HG02870 (cell line): Measurements from ENCODE around the gene PLXNA4.

Experiments
- ATAC-seq: cut with Tn5 transposase; IDR thresholded peaks from one replicate; pipeline ENCODE4 v1.9.1; 2021; ENCODE audit warnings: mild to moderate bottlenecking, moderate library complexity; ENCODE audit not compliant: unreplicated experiment

PLXNA4 gene

DNA sequence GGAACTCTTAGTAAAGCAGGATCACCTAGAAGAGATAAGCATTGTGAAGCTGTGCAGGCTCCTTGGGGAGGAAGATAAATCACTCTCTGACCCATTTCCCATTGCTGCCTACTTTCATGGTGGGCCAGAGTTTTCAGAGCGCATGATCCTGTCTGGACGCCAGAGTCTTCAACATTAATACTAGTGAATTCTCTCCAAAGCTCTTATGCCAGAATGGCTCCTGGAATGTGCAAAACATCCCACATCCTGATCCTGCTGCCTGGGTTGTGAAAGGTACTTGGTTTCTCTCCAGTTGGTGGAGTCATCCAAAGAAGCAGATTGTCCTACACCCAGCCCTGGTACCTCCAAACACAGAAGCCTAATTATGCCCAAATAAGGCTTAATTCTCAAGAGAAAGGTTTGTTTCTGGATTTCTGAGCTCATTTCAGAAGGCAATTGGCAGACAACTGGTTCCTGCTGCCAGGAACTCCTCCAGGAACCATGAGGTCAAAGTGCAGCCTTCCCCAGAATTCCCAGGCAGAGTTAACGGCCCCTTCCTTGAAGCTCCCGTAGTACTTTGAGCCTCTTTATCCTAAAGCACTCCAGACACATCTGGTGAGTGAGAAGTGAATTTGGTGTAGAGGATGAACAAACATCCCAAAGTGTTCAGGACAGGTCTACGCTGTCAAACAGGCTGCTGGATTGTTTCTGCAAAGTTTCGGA, 495.2 kb downstream of the PLXNA4 start:
- ATAC-seq = no peak

DNA sequence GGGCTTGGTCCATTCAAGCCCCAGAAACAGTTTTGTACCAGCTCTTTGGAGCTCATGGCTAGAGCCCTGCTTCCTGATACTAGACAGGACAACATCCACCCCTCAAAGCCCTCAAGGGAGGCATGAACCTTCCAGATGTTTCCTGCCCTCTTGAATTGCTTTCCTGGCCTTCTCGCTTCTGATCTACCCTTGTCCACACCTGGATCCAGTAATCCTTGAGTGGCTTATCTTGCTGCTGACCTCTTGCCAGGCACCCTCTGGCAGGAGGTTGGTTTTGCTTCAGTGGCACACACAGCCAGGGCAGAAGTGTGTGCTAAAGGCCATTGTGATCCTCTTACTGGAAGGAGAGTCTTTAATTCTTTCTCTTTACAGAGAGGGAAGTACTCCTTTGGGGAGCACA, 495.8 kb downstream of the PLXNA4 start:
- ATAC-seq = no peak

GRCh38 chr7:132078891-132079735, 497.2 kb downstream of the PLXNA4 start:
- no peak for ATAC-seq

DNA sequence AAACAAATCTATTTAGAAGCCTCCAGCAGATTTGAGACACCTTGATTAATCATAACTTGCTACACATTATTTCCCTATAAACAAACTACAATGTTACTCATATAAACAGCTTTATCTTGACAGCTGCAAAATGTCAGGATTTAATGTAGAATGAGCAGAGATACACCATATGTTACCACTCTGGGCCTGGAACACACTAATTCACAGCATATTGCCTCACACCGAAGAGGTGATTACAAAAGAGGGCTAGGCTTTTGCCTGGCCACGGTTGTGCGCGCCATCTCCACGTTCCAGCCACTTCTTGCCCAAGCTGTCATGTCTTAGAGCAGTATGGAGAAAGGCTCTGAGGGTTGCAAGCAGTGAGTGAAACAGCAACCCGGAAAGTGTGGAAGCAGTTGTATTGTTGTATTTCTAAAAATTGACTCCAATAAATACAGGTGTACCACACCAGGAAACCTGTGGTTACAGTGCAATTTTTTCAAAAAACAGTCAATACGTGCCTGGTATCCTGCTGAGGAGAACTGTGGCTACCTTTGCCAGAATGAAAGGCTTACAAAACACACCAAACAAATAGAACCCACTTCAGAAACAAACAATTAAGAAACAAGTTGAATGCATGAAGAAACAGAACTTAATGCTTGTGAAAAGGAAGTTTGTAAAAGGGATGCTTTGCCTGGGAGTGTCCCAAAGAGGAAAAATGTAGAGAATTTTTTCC, 498.1 kb downstream of the PLXNA4 start:
- no peak for ATAC-seq

DNA sequence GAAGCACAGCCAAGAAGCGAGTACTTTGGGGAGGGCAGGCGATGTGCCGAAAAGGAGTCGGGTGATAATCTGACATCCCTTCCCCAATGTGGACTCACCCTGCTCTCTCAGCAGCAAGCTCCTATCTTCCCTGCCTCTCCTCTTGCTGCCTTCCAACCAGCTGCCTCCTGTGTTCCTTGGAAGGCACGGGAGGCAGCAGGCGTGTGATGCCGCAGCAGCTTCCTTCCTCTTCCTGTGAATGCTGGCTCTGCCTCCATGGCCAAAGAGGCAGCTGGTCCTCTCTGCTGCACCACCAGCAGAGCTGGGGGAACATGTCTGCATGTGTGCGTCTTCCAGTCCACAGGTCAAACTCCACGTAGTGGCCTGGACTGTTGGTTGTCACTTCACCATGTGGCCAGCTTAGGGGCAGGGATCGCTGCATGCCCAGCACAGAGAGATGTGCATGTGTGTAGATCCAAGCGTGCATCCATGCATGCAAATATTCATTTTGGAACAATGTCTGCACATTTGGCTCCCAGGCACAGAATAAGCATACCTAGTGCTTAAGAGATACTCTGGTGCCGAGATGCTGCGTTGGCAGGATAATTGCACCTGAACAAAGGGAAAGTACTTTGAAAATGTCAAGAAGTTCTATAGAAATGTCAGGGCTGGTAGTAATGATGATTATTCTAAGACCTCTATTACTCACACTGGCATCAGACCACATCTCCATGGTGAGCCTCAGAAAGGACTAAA, 499.8 kb downstream of the PLXNA4 start:
- ATAC-seq = no peak

GRCh38 chr7:132075515-132075914, 500.8 kb downstream of the PLXNA4 start:
- no peak for ATAC-seq

GRCh38 chr7:132073920-132074589, 502.2 kb downstream of the PLXNA4 start:
- ATAC-seq = no peak
